Epithelial cell of proximal tubule (primary cell): ENCODE data around the gene PALD1. TPM values are rescaled to one million over a fixed set of nuclear protein-coding genes. Genes with fewer than 3 reads are reported as not detected.

ENCODE experiments used
- DNase-seq: peaks from one replicate; pipeline ENCODE4 v3.0.0-alpha.2; 2011; ENCODE audit warnings: low read depth
- H3K4me3 ChIP-seq: 2 replicates; pipeline ENCODE4 v1.5.1; 2011; ENCODE audit warnings: low read depth, mild to moderate bottlenecking, low read length
- CTCF ChIP-seq: conservative IDR thresholded peaks from 2 replicates; pipeline ENCODE4 v1.5.1; 2012; ENCODE audit warnings: low read depth, mild to moderate bottlenecking, low read length
- total RNA-seq: library from RNA; depleted of rRNA; stranded (reverse); fragments of >200 nt; gene quantifications from 2 replicates; pipeline ENCODE4 v1.2.3, GENCODE V29; 2015

Gene PALD1
- total RNA-seq, 1 donor from 2014 or later = 3.3 TPM

DNA sequence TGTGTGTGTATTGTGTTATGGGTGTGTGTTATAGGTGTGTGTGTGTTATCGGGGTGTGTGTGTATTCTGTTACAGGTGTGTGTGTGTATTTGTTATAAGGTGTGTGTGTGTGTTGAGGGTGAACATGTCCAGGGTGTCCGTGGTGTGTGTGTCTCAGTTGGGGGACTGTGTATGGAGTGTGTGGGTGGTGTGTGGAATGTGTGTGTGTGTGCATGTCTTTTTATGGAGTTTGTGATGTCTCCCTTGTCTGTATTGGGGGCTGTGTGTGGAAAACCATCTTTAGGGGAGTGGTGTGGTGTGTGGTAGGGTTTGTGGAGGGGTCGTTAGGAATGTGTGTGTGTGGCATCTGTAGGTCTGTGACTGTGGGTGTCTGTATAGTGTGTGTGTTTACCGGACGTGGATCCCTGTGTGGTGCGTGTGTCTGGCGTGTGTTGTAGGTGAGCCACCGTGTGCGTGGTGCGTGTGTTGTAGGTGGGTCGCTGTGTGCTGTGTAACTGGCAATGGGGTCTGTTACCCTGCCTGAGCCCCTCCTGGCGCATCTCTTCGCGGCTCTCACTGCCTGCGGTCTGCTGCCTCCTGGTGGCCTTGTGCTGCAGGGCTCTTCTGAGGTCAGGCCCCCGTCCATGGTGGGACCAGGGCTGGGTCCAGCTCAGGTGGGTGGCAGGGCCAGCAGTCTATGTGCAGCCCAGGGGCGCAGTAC lies 61.7 kb downstream of the PALD1 start:
- peak; percentile 85 for TF ChIP-seq CTCF
- no peak for DNase-seq
- no peak overlapping the region for H3K4me3 ChIP-seq

- TF ChIP-seq CTCF = no peak
- no peak overlapping the region for H3K4me3 ChIP-seq
- DNase-seq = no peak
These were observed 62.3 kb downstream of the PALD1 start for GRCh38 chr10:70540789-70541360.

GRCh38 chr10:70541736-70542564 lies 63.4 kb downstream of the PALD1 start:
- no peak for DNase-seq
- no peak overlapping the region for H3K4me3 ChIP-seq
- no peak for TF ChIP-seq CTCF

- no peak for DNase-seq
- peak; percentile 26 for TF ChIP-seq CTCF
- no peak overlapping the region for H3K4me3 ChIP-seq
These were observed 64.0 kb downstream of the PALD1 start for GRCh38 chr10:70542565-70542938.

DNA sequence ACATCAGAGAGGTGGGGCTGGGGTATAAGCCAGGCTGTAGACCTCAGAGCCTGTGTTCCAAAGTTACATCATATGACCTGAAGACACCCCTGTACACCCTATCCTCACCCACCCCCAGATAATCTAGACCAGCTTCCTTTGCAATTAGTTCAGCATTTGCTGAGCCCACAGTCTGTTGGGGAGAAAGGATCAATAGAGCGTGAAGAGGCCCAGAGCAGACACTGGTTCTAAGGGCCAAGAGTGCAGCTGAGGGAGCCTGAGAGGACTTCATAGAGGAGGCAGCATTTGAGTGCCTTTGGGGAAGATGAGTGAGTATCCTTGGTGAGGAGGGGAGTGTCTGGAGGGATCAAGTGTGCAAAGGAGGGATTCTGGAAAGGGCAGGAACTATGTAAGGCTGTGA lies 65.3 kb downstream of the PALD1 start:
- H3K4me3 ChIP-seq = no peak overlapping the region
- TF ChIP-seq CTCF = no peak
- DNase-seq = no peak

GRCh38 chr10:70544431-70545340 lies 66.1 kb downstream of the PALD1 start:
- no peak for TF ChIP-seq CTCF
- no peak for DNase-seq
- H3K4me3 ChIP-seq = no peak overlapping the region
